AG04449 (cell line): ENCODE data around the gene TNS3.

ENCODE experiments used
- CTCF ChIA-PET: fragments of 350-600 bp; formaldehyde crosslinking; extraction: SDS; loops from one replicate; lab custom pipeline; 2021; ENCODE audit warnings: antibody characterized with exemption; lab: Yijun Ruan, JAX
- POLR2A ChIA-PET: fragments of 400-600, 350-600 bp; formaldehyde crosslinking; extraction: SDS; loops from one replicate; lab custom pipeline; 2020; ENCODE audit warnings: antibody characterized with exemption, inconsistent platforms; lab: Yijun Ruan, JAX
- DNase-seq: peaks from one replicate; pipeline ENCODE4 v3.0.0-alpha.2; 2010; ENCODE audit warnings: low read depth, low spot score
- H3K4me3 ChIP-seq: 2 replicates; pipeline ENCODE4 v1.5.1; 2011; ENCODE audit warnings: low read depth, mild to moderate bottlenecking, control low read depth, low read length
- CTCF ChIP-seq: IDR thresholded peaks from one replicate; pipeline ENCODE4 v1.5.1; 2011; ENCODE audit warnings: mild to moderate bottlenecking, moderate library complexity, low read length, control low read depth, inconsistent platforms; ENCODE audit not compliant: insufficient read depth; ENCODE audit errors: missing control alignments

The TNS3 gene

GRCh38 chr7:47419471-47419870 lies 162.4 kb downstream of the TNS3 start:
- ChIA-PET POLR2A (no interaction called here), CTCF (interaction anchor here (1.1 to 4.6 kb wide), 4 partner anchors 10 to 164 kb away, joined by 3 to 18 read pairs (median 6); no protein-coding TSS in a partner anchor)
- TF ChIP-seq CTCF, result no peak
- DNase-seq, result no peak
- H3K4me3 ChIP-seq, result no peak overlapping the region

GRCh38 chr7:47418601-47419309 lies 163.2 kb downstream of the TNS3 start:
- CTCF ChIA-PET, result interaction anchor here (0.8 to 4.6 kb wide), 7 partner anchors 10 to 163 kb away, joined by 3 to 18 read pairs (median 3); no protein-coding TSS in a partner anchor
- TF ChIP-seq CTCF, result no peak
- H3K4me3 ChIP-seq, result no peak overlapping the region
- DNase-seq, result no peak
- POLR2A ChIA-PET, result no interaction called here

- DNase-seq, result no peak
- ChIA-PET POLR2A (no interaction called here), CTCF (interaction anchor here (0.9 to 4.6 kb wide), 4 partner anchors 18 to 150 kb away, joined by 4 to 18 read pairs (median 5); no protein-coding TSS in a partner anchor)
- H3K4me3 ChIP-seq, result no peak overlapping the region
- TF ChIP-seq CTCF, result no peak
Observed at GRCh38 chr7:47416492-47417480, 165.1 kb downstream of the TNS3 start.

- TF ChIP-seq CTCF, result no peak
- DNase-seq, result no peak
- CTCF ChIA-PET, result interaction anchor here (2.1 to 4.6 kb wide), 2 partner anchors 23 to 149 kb away, joined by 6 to 18 read pairs; no protein-coding TSS in a partner anchor
- no peak overlapping the region for H3K4me3 ChIP-seq
- POLR2A ChIA-PET, result no interaction called here
Observed at GRCh38 chr7:47415318-47416212, 166.3 kb downstream of the TNS3 start.

GRCh38 chr7:47414342-47415317 lies 167.3 kb downstream of the TNS3 start:
- ChIA-PET CTCF (interaction anchor here (1.3 to 1.6 kb wide), 2 partner anchors 21 to 148 kb away, joined by 4 to 5 read pairs; no protein-coding TSS in a partner anchor), POLR2A (no interaction called here)
- H3K4me3 ChIP-seq, result no peak overlapping the region
- TF ChIP-seq CTCF, result no peak
- DNase-seq, result no peak
